K562 (cell line): ENCODE measurements around the gene GNG7. TPM values are rescaled to one million over a fixed set of nuclear protein-coding genes. Genes with fewer than 3 reads are reported as not detected.

Experiments used
- CXXC5 ChIP-seq: fragments of 250-450 bp; sonication (Bioruptor Pico); IDR thresholded peaks from 2 replicates; pipeline ENCODE4 v1.8.0; 2022; ENCODE audit warnings: inconsistent platforms, mild to moderate bottlenecking, moderate library complexity
- FIP1L1 ChIP-seq: fragments of 200-400 bp; formaldehyde crosslinking; IDR thresholded peaks from 2 replicates; pipeline ENCODE4 v1.6.1; 2018; ENCODE audit warnings: mild to moderate bottlenecking, low read depth, low read length; ENCODE audit not compliant: poor library complexity, severe bottlenecking
- GABPB2 ChIP-seq: fragments of 250-450 bp; sonication (Bioruptor Pico); conservative IDR thresholded peaks from 2 replicates; pipeline ENCODE4 v1.5.1; 2021; ENCODE audit warnings: mild to moderate bottlenecking
- HIVEP1 ChIP-seq: fragments of 250-450 bp; sonication (Bioruptor Pico); IDR thresholded peaks from 2 replicates; pipeline ENCODE4 v1.4.0; 2020; ENCODE audit warnings: mild to moderate bottlenecking
- HNRNPL ChIP-seq: fragments of 200-400 bp; formaldehyde crosslinking; IDR thresholded peaks from 2 replicates; pipeline ENCODE4 v1.6.1; 2017; ENCODE audit warnings: low read depth, mild to moderate bottlenecking, low read length
- MYNN ChIP-seq, 2 experiments: sonication (generic); formaldehyde crosslinking in 1 of 2; IDR thresholded peaks; 2 replicates each; pipeline versions ENCODE4 v1.5.0 to v1.6.1; 2016 to 2020; ENCODE audit warnings: antibody characterized with exemption in 1 of 2, missing genetic modification reagents in 1 of 2
- RBFOX2 ChIP-seq: fragments of 200-400 bp; formaldehyde crosslinking; IDR thresholded peaks from 2 replicates; pipeline ENCODE4 v1.6.1; 2017; ENCODE audit warnings: low read depth, mild to moderate bottlenecking, low read length, moderate library complexity
- RBM22 ChIP-seq: fragments of 200-400 bp; formaldehyde crosslinking; IDR thresholded peaks from 2 replicates; pipeline ENCODE4 v1.6.1; 2018; ENCODE audit warnings: low read length, low read depth; ENCODE audit not compliant: poor library complexity, severe bottlenecking
- RFX1 ChIP-seq: fragments of 450-650 bp; IDR thresholded peaks from 2 replicates; pipeline ENCODE4 v1.6.1; 2016; ENCODE audit warnings: mild to moderate bottlenecking, moderate library complexity
- SAP30 ChIP-seq: fragments of 200-600 bp; sonication (generic); IDR thresholded peaks from 2 replicates; pipeline ENCODE4 v1.6.1; 2012; ENCODE audit warnings: borderline replicate concordance, low read depth, mild to moderate bottlenecking, moderate library complexity, low read length, control low read depth, inconsistent platforms; ENCODE audit not compliant: insufficient read depth, poor library complexity, severe bottlenecking
- SIX5 ChIP-seq, 2 experiments: IDR thresholded peaks; 2 replicates each; pipeline ENCODE4 v1.6.1; 2011; ENCODE audit warnings: low read length in 2 of 2, borderline replicate concordance in 1 of 2, low read depth in 1 of 2, mild to moderate bottlenecking in 1 of 2, moderate library complexity in 1 of 2; ENCODE audit not compliant: insufficient read depth in 1 of 2
- SNAPC5 ChIP-seq: fragments of 250-450 bp; sonication (Bioruptor Pico); IDR thresholded peaks from 2 replicates; pipeline ENCODE4 v1.8.0; 2021; ENCODE audit warnings: moderate library complexity, mild to moderate bottlenecking, inconsistent platforms
- STAT5A ChIP-seq: IDR thresholded peaks from 2 replicates; pipeline ENCODE4 v1.6.1; 2012; ENCODE audit warnings: low read length, inconsistent platforms, borderline replicate concordance
- TARDBP ChIP-seq: fragments of 450-650 bp; IDR thresholded peaks from 2 replicates; pipeline ENCODE4 v1.6.1; 2016
- VEZF1 ChIP-seq: fragments of 200-800 bp; sonication (Bioruptor generic); IDR thresholded peaks from 2 replicates; pipeline ENCODE4 v1.6.1; 2017; ENCODE audit warnings: missing genetic modification characterization, missing compliant biosample characterization
- ZFPM2 ChIP-seq: fragments of 250-450 bp; sonication (Bioruptor Pico); IDR thresholded peaks from 2 replicates; pipeline ENCODE4 v1.5.1; 2022; ENCODE audit warnings: mild to moderate bottlenecking
- ZMIZ1 ChIP-seq, 2 experiments: fragments of 150-350 bp in 1 of 2; IDR thresholded peaks; 2 replicates each; pipeline ENCODE4 v1.6.1; 2012 to 2016; ENCODE audit warnings: low read depth in 2 of 2, low read length in 2 of 2, mild to moderate bottlenecking in 1 of 2, moderate library complexity in 1 of 2
- ZNF507 ChIP-seq: conservative IDR thresholded peaks from 2 replicates; pipeline ENCODE4 v1.6.1; 2017; ENCODE audit warnings: missing genetic modification characterization, missing compliant biosample characterization
- ZNF551 ChIP-seq: fragments of 250-450 bp; sonication (Bioruptor Pico); IDR thresholded peaks from 2 replicates; pipeline ENCODE4 v1.5.0; 2021; ENCODE audit warnings: mild to moderate bottlenecking, moderate library complexity
- ZNF766 ChIP-seq: fragments of 200-800 bp; sonication (Bioruptor generic); conservative IDR thresholded peaks from 2 replicates; pipeline ENCODE4 v1.6.1; 2016; ENCODE audit warnings: missing genetic modification characterization, missing compliant biosample characterization
- polyA plus RNA-seq, 8 experiments: library from polyadenylated mRNA; depleted of rRNA in 4 of 8; stranded (reverse) in 5 of 8; unstranded in 3 of 8; fragments of >200 nt; fragmentation: Nextera tagmentation in 2 of 8; fragmentation: Illumina TruSeq in 1 of 8; extraction: Ambion mirVana in 2 of 8; extraction: Trizol in 1 of 8; gene quantifications; 2 replicates each; pipeline versions ENCODE4 v1.2.1 to v1.2.3, GENCODE V29; 2011 to 2014; ENCODE audit warnings: inconsistent platforms in 1 of 8, missing spikeins in 1 of 8
- total RNA-seq, 7 experiments: library from RNA; depleted of rRNA in 6 of 7; stranded (reverse); fragments of >200 nt in 6 of 7; fragmentation: Illumina TruSeq in 2 of 7; extraction: Trizol in 2 of 7; gene quantifications; 2 replicates each; pipeline versions ENCODE4 v1.2.1 to v1.2.3, GENCODE V29; 2011 to 2021; ENCODE audit warnings: low replicate concordance in 1 of 7
- TF ChIP-seq, protein P1 (sequence below): sonication (generic); formaldehyde crosslinking; IDR thresholded peaks from 2 replicates; pipeline ENCODE4 v1.8.0; 2022; ENCODE audit warnings: missing genetic modification reagents, mild to moderate bottlenecking, moderate library complexity, borderline replicate concordance

Gene GNG7
- total and polyA plus RNA-seq, 9 of the 15 experiments (the other 6 are each of a cell fraction or from before 2014, with no cell fraction given), result 0.01 to 0.20 (median 0.06) TPM; not detected in 1

DNA sequence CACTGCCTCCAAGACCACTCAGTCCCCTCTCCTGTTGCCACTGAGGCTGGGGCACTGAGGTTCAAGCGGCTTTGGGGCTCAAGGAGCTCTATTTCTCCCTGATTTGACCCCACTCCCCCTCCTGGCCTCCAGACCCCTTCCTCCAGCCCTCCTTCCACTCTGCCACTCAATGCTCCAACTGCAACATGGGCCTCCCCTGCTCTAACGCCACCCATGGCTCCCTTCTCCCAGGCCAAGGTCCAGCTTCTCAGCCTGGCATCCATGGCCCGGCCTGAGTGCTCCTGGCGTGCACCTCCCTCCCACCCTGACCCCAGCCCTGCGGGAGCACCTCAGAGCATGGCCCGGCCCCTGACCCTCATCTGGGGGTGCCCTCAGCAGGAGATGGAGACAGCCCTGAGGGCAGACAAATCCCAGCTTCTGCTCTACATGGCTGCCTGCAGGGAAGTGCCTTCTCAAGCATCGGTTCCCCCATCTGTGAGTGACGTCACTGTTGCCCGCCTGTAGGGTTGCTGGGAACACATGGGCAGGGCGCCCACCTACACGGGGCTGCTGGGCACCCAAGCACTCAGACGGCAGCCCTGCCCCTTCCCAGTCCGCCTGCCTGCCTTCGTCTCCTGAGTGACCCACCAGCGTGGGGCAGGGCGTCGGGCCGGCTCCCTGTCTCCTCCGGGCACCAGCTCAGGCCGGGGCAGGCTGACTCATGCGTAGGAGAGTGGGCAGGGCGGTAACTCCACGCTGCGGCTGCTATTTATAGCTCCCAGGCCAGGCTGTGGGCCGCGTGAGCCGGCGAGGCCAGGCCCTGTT lies 20.2 kb upstream of the GNG7 start (continued):
- no peak for TF ChIP-seq SIX5 (IDR thresholded peaks at IDR 0.05; ENCODE audit: borderline replicate concordance in 1 of 2, insufficient read depth in 1 of 2, low read depth in 1 of 2, low read length in 2 of 2)
- no peak for TF ChIP-seq ZMIZ1 (IDR thresholded peaks at IDR 0.05; ENCODE audit: low read depth in 2 of 2, low read length in 2 of 2)
- peak; percentile 91 for TF ChIP-seq HNRNPL
- no peak for TF ChIP-seq HIVEP1
- TF ChIP-seq ZNF507 (tag), result no peak
- TF ChIP-seq CXXC5 (CRISPR knock-in tag), result peak; percentile 54; the same call in 1 of the 2 replicates
- no peak for TF ChIP-seq SNAPC5 (CRISPR knock-in tag)
- no peak for TF ChIP-seq ZNF551 (CRISPR knock-in tag)
- no peak for TF ChIP-seq RFX1
- no peak for TF ChIP-seq STAT5A
- TF ChIP-seq RBM22, result no peak
- TF ChIP-seq GABPB2 (CRISPR knock-in tag), result no peak
- TF ChIP-seq, protein P1, sequence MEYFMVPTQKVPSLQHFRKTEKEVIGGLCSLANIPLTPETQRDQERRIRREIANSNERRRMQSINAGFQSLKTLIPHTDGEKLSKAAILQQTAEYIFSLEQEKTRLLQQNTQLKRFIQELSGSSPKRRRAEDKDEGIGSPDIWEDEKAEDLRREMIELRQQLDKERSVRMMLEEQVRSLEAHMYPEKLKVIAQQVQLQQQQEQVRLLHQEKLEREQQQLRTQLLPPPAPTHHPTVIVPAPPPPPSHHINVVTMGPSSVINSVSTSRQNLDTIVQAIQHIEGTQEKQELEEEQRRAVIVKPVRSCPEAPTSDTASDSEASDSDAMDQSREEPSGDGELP (CRISPR knock-in tag), result peak; percentile 70; the same call in 1 of the 2 replicates
- no peak for TF ChIP-seq ZNF766 (CRISPR knock-in tag)
- TF ChIP-seq ZFPM2, result no peak
- TF ChIP-seq MYNN (IDR thresholded peaks at IDR 0.05), result peak; percentile 90
- no peak for TF ChIP-seq MYNN (CRISPR knock-in tag; IDR thresholded peaks at IDR 0.05)
- no peak for TF ChIP-seq TARDBP
- no peak for TF ChIP-seq SAP30
- TF ChIP-seq RBFOX2, result peak; percentile 64
- TF ChIP-seq VEZF1, result peak; percentile 59; the same call in 1 of the 2 replicates
- TF ChIP-seq FIP1L1, result peak; percentile 41
